Hepatocyte (in vitro differentiated cells): Measurements from ENCODE around the gene AGTPBP1. TPM values are rescaled to one million over a fixed set of nuclear protein-coding genes. Genes with fewer than 3 reads are reported as not detected.

Source experiments
- DNase-seq: peaks from one replicate; pipeline ENCODE4 v3.0.0-alpha.2; 2016; ENCODE audit warnings: low spot score
- H2AFZ ChIP-seq: fragments of 200-600 bp; sonication (generic); 2 replicates; pipeline ENCODE4 v1.6.0; 2016; ENCODE audit warnings: antibody characterized with exemption, mild to moderate bottlenecking
- H3K27ac ChIP-seq: fragments of 200-600 bp; sonication (generic); 2 replicates; pipeline ENCODE4 v1.5.1; 2016; ENCODE audit warnings: mild to moderate bottlenecking
- H3K27me3 ChIP-seq: fragments of 200-600 bp; sonication (generic); 2 replicates; pipeline ENCODE4 v1.6.1; 2016
- H3K36me3 ChIP-seq: fragments of 200-600 bp; sonication (generic); replicated peaks from 2 replicates; pipeline ENCODE4 v1.5.1; 2016; ENCODE audit warnings: low read depth; ENCODE audit not compliant: insufficient read depth
- H3K4me1 ChIP-seq: fragments of 200-600 bp; sonication (generic); 2 replicates; pipeline ENCODE4 v1.5.1; 2016; ENCODE audit warnings: mild to moderate bottlenecking, moderate library complexity; ENCODE audit not compliant: insufficient read depth
- H3K4me2 ChIP-seq: fragments of 200-600 bp; sonication (generic); 2 replicates; pipeline ENCODE4 v1.6.0; 2016
- H3K4me3 ChIP-seq: fragments of 200-600 bp; sonication (generic); 2 replicates; pipeline ENCODE4 v1.5.1; 2016; ENCODE audit warnings: mild to moderate bottlenecking
- H3K79me2 ChIP-seq: fragments of 200-600 bp; sonication (generic); 2 replicates; pipeline ENCODE4 v1.6.0; 2017; ENCODE audit warnings: mild to moderate bottlenecking
- H3K9me2 ChIP-seq: fragments of 200-600 bp; sonication (generic); replicated peaks from 2 replicates; pipeline ENCODE4 v1.6.0; 2017; ENCODE audit warnings: mild to moderate bottlenecking; ENCODE audit not compliant: insufficient read depth
- H3K9me3 ChIP-seq: fragments of 200-600 bp; sonication (generic); 2 replicates; pipeline ENCODE4 v1.5.1; 2016; ENCODE audit warnings: low read depth, mild to moderate bottlenecking
- H4K20me1 ChIP-seq: fragments of 200-600 bp; sonication (generic); 2 replicates; pipeline ENCODE4 v1.6.0; 2016; ENCODE audit warnings: mild to moderate bottlenecking; ENCODE audit not compliant: insufficient read depth, poor library complexity, severe bottlenecking
- CTCF ChIP-seq: fragments of 200-600 bp; sonication (generic); IDR thresholded peaks from 2 replicates; pipeline ENCODE4 v1.5.1; 2016; ENCODE audit warnings: antibody characterized with exemption, mild to moderate bottlenecking; ENCODE audit not compliant: poor library complexity
- EZH2 ChIP-seq: fragments of 200-600 bp; sonication (generic); IDR thresholded peaks from 2 replicates; pipeline ENCODE4 v1.6.1; 2016; ENCODE audit warnings: antibody characterized with exemption, mild to moderate bottlenecking, borderline replicate concordance
- EZH2phosphoT487 ChIP-seq: fragments of 200-600 bp; sonication (generic); IDR thresholded peaks from one replicate; pipeline ENCODE4 v1.6.1; 2018; ENCODE audit warnings: antibody characterized with exemption, mild to moderate bottlenecking, low read depth, moderate library complexity; ENCODE audit not compliant: unreplicated experiment, severe bottlenecking
- WGBS: methylation state at CpG from one replicate; pipeline ENCODE4 v1.1.6; 2016; ENCODE audit warnings: low lambda C conversion rate; ENCODE audit errors: missing lambda C conversion rate; 5-methylcytosine and 5-hydroxymethylcytosine counted together
- polyA plus RNA-seq: library from polyadenylated mRNA; unstranded; fragments of >200 nt; fragmentation: Nextera tagmentation; extraction: Ambion mirVana; gene quantifications from 2 replicates; pipeline ENCODE4 v1.2.1, GENCODE V29; 2016
- total RNA-seq: library from RNA; depleted of rRNA; stranded (reverse); fragments of >200 nt; gene quantifications from 2 replicates; pipeline ENCODE4 v1.2.3, GENCODE V29; 2014

Gene AGTPBP1
- total and polyA plus RNA-seq, 2 experiments from 2014 or later: 7.6 to 16.8 TPM

DNA sequence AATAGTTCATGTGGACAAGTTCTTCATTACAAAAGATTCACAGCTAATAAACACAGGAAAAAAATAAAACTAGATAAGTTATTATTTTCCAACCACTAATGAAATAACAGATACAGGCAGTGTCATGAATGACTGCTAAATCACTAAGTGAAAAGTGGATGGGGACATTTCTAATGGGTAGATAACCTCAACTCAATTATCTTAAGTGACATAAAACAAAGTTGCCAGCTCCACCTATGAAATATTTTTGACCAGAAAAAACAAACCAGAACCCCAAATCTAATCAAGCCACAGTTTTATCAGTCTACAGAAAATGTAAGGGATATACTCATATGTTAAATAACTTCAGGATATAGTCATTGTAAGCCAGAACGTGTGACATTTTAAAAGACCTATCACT, 74.4 kb downstream of the AGTPBP1 start:
- DNase-seq: no peak
- WGBS: 94% methylated on average over 1 of the region's 1 CpG
- H4K20me1 ChIP-seq: no peaks in the 10 kb centered on the region
- no peaks in the 10 kb centered on the region for H3K27me3 ChIP-seq
- H3K4me1 ChIP-seq: no peaks in the 10 kb centered on the region
- TF ChIP-seq EZH2phosphoT487 (no peak), EZH2 (no peak), CTCF (no peak)
- H3K4me3 ChIP-seq: no peak overlapping the region
- H2AFZ ChIP-seq: no peak overlapping the region
- no peak overlapping the region for H3K4me2 ChIP-seq
- no peak overlapping the region for H3K27ac ChIP-seq
- no peaks in the 10 kb centered on the region for H3K9me2 ChIP-seq
- H3K36me3 ChIP-seq: no peaks in the 10 kb centered on the region
- H3K79me2 ChIP-seq: no peaks in the 10 kb centered on the region
- H3K9me3 ChIP-seq: no peaks in the 10 kb centered on the region

DNA sequence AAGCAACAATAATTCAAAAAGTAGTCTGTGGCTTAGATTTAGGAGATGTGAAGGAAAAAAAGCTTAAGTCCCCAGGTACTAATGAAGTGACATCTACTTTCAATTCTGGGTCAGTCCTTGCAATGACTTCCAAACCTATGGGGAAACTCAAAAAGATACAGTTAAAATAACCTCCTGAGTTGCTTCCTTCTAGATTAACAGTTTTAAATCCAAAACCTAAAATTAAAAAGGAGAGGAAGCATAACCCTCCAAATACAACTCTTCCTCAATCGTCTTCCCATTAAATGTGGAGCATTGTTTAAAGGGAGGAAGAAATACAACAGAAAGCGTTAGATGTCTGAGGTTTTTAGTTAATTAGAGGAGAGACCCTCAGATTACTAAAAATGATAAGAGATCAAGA, 75.7 kb downstream of the AGTPBP1 start:
- WGBS: 88% methylated on average over 2 of the region's 2 CpGs
- H3K4me2 ChIP-seq: no peak overlapping the region
- no peaks in the 10 kb centered on the region for H3K9me2 ChIP-seq
- TF ChIP-seq EZH2: no peak
- TF ChIP-seq CTCF: no peak
- TF ChIP-seq EZH2phosphoT487: no peak
- no peaks in the 10 kb centered on the region for H3K27me3 ChIP-seq
- H3K4me1 ChIP-seq: no peaks in the 10 kb centered on the region
- no peaks in the 10 kb centered on the region for H3K36me3 ChIP-seq
- H3K9me3 ChIP-seq: no peaks in the 10 kb centered on the region
- H2AFZ ChIP-seq: no peak overlapping the region
- H3K27ac ChIP-seq: no peak overlapping the region
- H3K4me3 ChIP-seq: no peak overlapping the region
- H4K20me1 ChIP-seq: no peaks in the 10 kb centered on the region
- no peak for DNase-seq
- H3K79me2 ChIP-seq: no peaks in the 10 kb centered on the region

DNA sequence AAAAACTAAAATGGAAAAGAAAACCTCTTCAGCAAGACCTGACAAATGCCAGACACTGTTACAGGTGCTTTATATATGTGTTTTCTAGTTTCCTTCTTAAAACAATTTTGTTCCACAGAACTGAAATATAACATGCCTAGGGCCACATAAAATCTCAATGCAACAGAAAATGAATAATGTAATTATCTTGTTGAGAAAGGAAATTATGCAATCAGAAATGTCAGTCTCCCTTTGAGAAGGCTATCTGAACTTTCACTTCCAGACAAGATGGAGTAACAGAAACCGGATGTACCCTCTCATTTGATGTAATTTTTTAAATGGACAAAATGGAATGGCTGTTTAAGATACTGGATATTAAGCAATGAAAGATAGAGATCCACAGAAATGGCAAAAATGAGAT, 79.2 kb downstream of the AGTPBP1 start:
- WGBS: 97% methylated on average over 1 of the region's 1 CpG
- H3K36me3 ChIP-seq: no peaks in the 10 kb centered on the region
- H3K27ac ChIP-seq: no peak overlapping the region
- no peak for TF ChIP-seq EZH2phosphoT487
- no peak for TF ChIP-seq CTCF
- no peak for TF ChIP-seq EZH2
- no peak overlapping the region for H2AFZ ChIP-seq
- H4K20me1 ChIP-seq: no peaks in the 10 kb centered on the region
- no peaks in the 10 kb centered on the region for H3K27me3 ChIP-seq
- no peaks in the 10 kb centered on the region for H3K9me3 ChIP-seq
- H3K4me1 ChIP-seq: no peaks in the 10 kb centered on the region
- no peaks in the 10 kb centered on the region for H3K9me2 ChIP-seq
- H3K79me2 ChIP-seq: no peaks in the 10 kb centered on the region
- no peak overlapping the region for H3K4me2 ChIP-seq
- H3K4me3 ChIP-seq: no peak overlapping the region
- no peak for DNase-seq

DNA sequence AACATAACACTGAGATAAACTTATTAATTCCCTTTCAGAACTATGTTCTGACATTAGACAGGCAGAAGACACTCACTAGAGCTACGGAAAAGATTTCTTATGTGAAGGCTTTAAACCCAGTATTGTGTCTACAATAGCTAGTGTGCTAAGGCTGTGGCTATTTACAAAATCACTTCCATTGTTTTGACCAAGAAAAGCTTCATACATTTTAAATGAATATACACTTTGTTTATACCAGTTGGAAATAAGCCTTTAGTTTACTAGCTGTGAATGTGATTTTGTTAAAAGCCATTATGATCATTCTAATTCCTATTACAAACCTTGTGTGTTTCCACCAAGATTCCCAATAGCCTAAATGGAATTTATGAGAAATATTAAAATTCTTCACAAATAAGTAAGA, 83.0 kb downstream of the AGTPBP1 start:
- H3K4me3 ChIP-seq: no peak overlapping the region
- no peaks in the 10 kb centered on the region for H3K79me2 ChIP-seq
- H3K36me3 ChIP-seq: no peaks in the 10 kb centered on the region
- no peak overlapping the region for H3K27ac ChIP-seq
- no peaks in the 10 kb centered on the region for H3K4me1 ChIP-seq
- H2AFZ ChIP-seq: no peak overlapping the region
- H3K4me2 ChIP-seq: no peak overlapping the region
- TF ChIP-seq CTCF (no peak), EZH2 (no peak), EZH2phosphoT487 (no peak)
- H4K20me1 ChIP-seq: no peaks in the 10 kb centered on the region
- no peaks in the 10 kb centered on the region for H3K9me3 ChIP-seq
- WGBS: 66% methylated on average over 1 of the region's 1 CpG
- no peaks in the 10 kb centered on the region for H3K27me3 ChIP-seq
- no peak for DNase-seq
- H3K9me2 ChIP-seq: no peaks in the 10 kb centered on the region
